DMS53 treated with DMSO at 0.1 percent for 48 hours (cell line): ENCODE measurements around the gene C8G.

Experiments
- DNase-seq: peaks from one replicate; lab custom pipeline; 2025; ENCODE audit not compliant: unreplicated experiment; lab: John Stamatoyannopoulos, UW

Gene C8G

GRCh38 chr9:136920069-136920468, 25.0 kb upstream of the C8G start:
- no peak for DNase-seq

- no peak for DNase-seq
Measured at GRCh38 chr9:136920734-136921231, 24.3 kb upstream of the C8G start.

- no peak for DNase-seq
Measured at GRCh38 chr9:136921307-136921706, 23.7 kb upstream of the C8G start.

DNA sequence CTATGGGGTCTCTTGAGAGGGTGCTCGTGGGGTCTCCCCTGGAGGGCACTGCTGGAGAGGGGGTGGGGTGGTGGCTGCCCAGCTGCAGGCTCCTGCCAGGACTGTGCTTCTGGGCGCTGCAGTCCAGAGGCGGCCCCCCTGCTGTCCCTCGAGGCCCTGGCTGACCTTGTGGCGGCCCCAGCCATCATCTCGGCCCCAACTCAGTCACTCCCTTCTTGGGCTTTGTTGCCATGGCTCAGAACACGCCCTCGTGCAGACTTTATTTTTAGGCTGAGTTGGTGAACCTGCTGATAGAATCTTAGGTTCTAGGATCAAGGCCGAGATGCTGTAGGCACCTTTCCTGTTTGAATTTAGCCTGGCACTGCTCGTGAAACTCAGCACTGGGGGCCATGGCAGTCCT, 23.3 kb upstream of the C8G start:
- no peak for DNase-seq

GRCh38 chr9:136922540-136922939, 22.5 kb upstream of the C8G start:
- no peak for DNase-seq

GRCh38 chr9:136923881-136924280, 21.2 kb upstream of the C8G start:
- DNase-seq = peak; percentile 98

DNA sequence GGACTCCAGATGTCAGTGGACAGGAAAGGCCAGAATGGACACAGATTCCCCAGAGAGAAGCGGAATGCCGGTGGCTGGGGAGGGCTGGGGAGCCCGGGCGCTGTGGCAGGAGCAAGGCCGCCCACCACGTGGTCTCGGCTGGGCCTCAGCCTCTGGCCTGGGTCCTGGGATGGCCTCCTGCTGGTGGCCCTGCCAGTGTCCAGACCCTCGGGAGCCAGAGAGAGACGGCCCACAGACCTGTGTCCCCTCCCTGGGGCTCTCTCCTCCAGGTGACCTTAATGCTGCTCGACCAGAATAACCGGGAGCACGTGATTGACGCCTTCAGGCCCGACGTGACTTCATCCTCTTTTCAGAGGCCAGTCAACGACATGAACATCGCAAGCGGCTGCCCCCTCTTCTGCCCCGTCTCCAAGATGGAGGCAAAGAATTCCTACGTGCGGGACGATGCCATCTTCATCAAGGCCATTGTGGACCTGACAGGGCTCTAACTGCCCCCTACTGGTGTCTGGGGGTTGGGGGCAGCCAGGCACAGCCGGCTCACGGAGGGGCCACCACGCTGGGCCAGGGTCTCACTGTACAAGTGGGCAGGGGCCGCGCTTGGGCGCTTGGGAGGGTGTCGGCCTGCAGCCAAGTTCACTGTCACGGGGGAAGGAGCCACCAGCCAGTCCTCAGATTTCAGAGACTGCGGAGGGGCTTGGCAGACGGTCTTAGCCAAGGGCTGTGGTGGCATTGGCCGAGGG, 19.5 kb upstream of the C8G start:
- no peak for DNase-seq

- DNase-seq = no peak
Measured at GRCh38 chr9:136926154-136926704, 18.8 kb upstream of the C8G start.

DNA sequence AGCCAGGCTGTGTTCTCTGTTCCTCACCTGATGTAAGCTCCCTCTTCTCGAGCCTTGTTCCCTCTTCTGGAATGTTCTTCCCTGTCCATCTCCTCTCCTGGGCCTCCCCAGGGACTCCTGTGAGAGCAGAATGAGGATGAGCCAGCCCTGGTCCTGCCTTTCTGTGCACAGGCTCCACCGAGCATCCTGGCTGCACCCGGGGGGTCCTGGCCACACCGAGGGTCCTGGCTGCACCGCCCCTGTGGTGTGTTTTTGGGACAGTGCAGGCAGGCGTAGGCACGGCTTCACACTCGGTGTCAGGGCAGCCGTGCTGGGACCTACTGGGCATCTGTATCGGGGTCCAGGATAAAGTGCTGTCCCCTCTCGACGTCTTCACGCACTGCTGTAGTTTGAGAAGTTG, 18.3 kb upstream of the C8G start:
- no peak for DNase-seq

DNA sequence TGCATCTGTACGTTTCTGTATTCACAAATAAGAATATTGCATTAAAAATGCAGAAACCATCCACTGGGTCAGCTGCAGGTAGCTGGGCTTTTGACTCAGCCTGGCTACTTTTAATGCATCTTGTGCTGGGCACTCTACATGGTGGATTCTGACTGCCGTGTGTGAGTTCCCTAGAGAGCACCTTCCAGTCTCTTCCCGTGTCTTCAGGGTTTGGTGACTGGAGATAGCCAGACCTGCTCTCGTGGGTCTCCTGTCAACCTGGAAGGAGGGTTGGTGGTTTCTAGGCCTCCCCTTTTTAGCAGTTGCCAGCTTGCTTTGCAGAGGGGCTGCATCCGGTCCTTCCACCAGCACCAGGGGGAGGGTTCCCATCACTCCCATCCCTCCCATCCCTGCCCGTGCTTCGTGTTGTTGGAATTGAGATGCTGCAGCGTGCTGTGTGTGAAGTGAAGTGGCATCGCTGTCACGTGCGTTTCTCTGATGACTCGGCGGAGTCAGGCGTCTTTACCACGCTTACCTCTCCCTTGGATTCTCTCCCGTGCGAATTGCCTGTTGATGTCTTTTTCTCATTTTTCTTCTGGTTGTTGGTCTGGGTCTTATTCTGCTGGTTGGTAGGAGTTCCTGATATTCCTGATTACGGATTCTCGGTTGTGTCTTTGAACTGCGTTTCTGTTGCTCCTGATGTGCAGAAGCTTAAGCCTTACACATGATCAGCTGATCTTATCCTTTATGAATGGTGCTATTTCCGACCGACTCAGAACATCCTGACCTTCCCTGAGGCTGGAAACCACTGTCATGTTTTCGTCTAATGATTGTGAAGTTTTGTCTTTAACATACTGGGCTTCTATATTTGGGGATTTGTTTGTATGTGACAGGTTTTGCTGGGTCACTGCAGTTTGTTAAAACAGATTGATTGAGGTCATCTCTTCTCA, 17.4 kb upstream of the C8G start:
- no peak for DNase-seq

GRCh38 chr9:136928591-136928990, 16.5 kb upstream of the C8G start:
- DNase-seq = no peak

DNA sequence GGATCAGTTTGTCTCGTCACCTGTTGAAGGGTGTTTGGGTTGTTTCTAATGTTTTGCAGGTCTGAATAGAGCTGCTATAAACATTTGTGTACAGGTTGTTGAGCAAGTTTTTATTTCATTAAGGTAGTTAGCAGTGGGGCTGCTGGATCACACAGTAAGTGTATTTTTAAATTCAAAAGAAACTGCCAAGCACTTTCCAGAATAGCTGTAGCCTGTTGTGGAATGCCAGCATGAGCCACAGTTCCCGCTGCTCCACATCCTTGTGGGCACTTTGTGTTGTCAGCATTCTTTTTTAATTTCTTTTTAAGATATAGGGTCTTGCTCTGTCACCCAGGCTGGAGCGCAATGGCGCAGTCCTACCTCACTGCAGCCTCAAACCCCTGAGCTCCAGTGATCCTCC, 15.0 kb upstream of the C8G start:
- no peak for DNase-seq

DNA sequence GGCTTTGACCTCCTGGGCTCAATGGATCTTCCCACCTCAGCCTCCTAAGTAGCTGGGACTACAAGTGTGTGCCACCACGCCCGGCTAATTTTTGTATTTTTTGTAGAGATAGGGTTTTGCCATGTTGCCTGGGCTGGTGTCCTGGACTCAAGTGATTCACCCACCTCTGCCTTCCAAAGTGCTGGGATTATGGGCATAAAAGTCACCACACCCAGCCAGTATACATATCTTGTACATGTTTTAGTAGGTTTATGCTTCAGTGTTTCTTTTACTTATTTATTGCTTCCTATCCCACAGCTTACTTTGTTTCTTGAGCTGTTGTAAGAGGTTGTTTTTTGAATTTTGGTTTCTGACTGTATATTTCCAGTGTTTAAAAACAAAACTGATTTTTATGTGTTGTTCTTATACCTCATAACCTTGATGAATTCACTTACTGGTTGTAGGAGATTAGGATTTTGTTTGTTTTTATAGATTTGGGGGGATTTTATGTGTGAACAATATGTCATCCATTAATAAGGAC, 13.4 kb upstream of the C8G start:
- no peak for DNase-seq

DNA sequence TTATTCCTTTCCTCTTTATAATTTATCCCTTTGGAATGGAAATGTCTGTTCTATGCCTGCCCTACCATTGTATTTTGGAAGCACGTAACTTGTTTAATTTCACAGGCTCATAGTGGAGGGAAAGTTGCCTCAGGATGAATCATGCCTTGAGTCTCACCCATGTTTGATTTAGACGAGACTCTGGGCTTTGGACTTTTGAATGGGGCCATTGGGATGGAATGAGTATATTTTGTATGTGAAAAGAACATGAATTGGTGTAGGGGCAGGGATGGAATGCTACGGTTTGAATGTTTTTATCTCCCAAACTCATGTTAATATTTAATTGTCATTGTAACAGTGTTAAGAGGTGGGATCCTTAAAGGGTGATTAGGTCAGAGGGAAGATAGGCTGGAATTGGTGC, 10.8 kb upstream of the C8G start:
- no peak for DNase-seq

GRCh38 chr9:136935651-136936050, 9.4 kb upstream of the C8G start:
- DNase-seq = no peak

- DNase-seq = no peak
Measured at GRCh38 chr9:136936645-136937170, 8.3 kb upstream of the C8G start.

DNA sequence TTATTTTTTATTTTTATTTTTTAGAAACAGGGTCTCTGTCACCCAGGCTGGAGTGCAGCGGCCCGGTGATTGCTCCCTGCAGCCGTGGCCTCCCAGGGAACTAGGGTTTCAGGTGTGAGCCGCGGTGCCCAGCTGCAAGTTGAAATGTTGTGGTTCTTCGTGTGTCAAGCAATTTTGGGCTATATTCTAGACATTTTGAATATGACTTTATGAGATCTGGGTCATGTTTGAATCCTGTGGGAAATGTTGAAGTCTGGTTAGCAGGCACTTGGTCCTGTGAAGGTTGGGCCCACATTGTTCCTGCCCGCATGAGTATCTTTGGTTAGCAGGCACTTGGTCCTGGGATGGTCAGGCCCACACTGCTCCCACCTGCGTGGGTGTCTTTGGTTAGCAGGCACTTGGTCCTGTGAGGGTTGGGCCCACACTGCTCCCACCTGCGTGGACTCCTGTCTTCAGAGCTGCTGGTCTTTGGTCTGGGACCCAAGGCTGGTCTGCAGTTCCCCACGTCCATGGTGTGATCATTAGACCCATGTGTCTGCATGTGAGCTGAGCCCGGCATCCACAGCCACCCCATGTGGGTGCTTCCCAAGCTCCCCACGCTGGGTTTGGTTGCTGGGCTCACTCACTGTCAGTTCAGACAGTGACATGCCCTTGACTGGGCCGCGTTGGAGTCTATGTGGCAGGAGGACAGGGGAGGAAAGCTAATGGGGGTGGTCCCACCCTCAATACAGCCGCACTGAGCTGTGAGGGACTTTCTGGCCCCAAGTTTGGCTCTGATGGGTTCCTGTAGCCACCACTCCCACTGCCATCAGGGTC, 7.6 kb upstream of the C8G start:
- no peak for DNase-seq

DNA sequence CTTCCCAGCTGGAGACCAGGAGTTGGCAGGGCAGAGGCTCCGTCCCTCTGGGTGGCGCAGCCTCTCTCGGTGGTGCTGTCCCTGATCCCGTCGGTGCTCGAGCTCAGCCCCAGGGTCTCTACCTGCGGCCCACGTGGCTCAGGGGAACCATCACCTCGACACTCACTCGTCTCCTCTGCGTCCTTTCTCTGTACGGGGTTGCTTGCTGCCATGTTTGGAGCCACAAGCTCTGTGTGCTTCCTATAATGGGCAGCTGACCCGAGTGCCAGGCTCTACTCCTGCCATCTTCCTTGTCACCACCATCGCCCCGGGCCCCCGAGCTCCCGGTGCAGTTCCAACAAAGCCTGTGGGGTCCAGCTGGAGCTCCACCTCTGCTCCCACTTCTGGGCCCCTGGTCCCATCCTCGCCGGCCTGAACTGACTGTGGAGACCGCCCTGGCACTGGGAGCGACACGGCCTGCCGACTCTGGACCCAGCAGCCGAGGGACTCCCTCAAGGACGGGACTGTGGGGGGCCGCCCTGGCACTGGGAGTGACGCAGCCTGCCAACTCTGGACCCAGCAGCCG, 5.5 kb upstream of the C8G start:
- no peak for DNase-seq

DNA sequence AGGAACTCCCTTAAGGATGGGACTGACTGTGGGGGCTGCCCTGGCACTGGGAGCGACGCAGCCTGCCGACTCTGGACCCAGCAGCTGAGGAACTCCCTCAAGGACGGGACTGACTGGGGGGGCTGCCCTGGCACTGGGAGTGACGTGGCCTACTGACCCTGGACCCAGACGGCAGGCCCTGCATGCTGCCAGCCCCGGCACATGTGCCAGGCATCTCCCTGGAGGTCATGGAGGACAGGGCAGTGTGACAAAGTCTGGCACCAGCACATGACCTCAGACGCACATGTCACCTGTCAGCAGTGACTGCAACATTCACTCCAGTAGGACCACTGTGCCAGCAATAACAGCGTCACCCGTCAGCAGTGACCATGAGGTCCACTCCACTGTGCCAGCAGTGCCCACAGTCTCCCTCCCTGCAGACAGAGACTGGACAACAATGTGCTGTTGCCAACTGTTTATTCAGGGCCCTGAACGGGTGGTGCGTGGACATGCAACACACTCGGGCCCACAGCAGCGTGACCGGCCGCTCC, 5.0 kb upstream of the C8G start:
- DNase-seq = no peak
